Sigmoid colon (tissue), 4 donors: ENCODE measurements around the gene CD55.

ENCODE experiments used
- EP300 ChIP-seq, 4 donors: sonication (generic); formaldehyde crosslinking; IDR thresholded peaks; one replicate each; pipeline ENCODE4 v1.6.1; 2017; ENCODE audit warnings: antibody characterized with exemption in 4 of 4
- POLR2A ChIP-seq, 2 donors: fragments of 450-650 bp; IDR thresholded peaks; one replicate each; pipeline ENCODE4 v1.6.1; 2016; ENCODE audit warnings: antibody characterized with exemption in 2 of 2, mild to moderate bottlenecking in 2 of 2, moderate library complexity in 2 of 2
- POLR2AphosphoS5 ChIP-seq, 4 donors: sonication (generic); formaldehyde crosslinking; IDR thresholded peaks; one replicate each; pipeline ENCODE4 v1.6.1; 2017; ENCODE audit warnings: antibody characterized with exemption in 4 of 4
- TF ChIP-seq, protein P1 (sequence below), 4 experiments: fragments of 450-650 bp in 3 of 4; fragments of 200-600 bp in 1 of 4; IDR thresholded peaks; one replicate each; pipeline ENCODE4 v1.5.1; 2016 to 2019; ENCODE audit warnings: antibody characterized with exemption in 4 of 4, mild to moderate bottlenecking in 3 of 4, moderate library complexity in 2 of 4

DNA sequence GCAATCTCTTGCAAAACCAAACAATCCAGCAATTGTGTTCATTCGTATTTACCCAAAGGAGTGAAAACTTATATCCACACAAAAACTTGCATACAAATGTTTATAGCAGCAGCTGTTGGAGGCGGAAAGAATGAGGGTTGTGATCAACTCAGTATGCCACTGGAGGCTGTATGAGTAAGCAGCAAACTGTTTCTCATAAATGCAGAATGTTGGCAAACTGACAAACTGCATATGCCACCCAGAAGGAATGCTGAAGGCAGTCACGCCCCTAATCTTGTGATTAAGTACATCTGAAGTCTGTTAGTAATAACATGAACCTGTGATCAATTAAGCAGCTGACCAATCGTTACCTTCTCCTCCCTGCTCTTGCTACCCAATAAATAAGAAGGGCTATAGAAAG lies 72.1 kb downstream of the CD55 start:
- TF ChIP-seq, protein P1, sequence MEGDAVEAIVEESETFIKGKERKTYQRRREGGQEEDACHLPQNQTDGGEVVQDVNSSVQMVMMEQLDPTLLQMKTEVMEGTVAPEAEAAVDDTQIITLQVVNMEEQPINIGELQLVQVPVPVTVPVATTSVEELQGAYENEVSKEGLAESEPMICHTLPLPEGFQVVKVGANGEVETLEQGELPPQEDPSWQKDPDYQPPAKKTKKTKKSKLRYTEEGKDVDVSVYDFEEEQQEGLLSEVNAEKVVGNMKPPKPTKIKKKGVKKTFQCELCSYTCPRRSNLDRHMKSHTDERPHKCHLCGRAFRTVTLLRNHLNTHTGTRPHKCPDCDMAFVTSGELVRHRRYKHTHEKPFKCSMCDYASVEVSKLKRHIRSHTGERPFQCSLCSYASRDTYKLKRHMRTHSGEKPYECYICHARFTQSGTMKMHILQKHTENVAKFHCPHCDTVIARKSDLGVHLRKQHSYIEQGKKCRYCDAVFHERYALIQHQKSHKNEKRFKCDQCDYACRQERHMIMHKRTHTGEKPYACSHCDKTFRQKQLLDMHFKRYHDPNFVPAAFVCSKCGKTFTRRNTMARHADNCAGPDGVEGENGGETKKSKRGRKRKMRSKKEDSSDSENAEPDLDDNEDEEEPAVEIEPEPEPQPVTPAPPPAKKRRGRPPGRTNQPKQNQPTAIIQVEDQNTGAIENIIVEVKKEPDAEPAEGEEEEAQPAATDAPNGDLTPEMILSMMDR (IDR thresholded peaks at IDR 0.05): no peak
- no peak for TF ChIP-seq POLR2A (IDR thresholded peaks at IDR 0.05)
- TF ChIP-seq EP300 (IDR thresholded peaks at IDR 0.05): no peak
- no peak for TF ChIP-seq POLR2AphosphoS5 (IDR thresholded peaks at IDR 0.05)
